A549 treated with RU486 at 1 μM for 4 hours (cell line): ENCODE results near the gene CEBPE. TPM values are rescaled to one million over a fixed set of nuclear protein-coding genes. Genes with fewer than 3 reads are reported as not detected.

ENCODE experiments used
- total RNA-seq: library from RNA; stranded (reverse); fragments of 200-300 nt; extraction: Qiagen RNA extraction; gene quantifications from 5 replicates; pipeline ENCODE4 v1.2.3, GENCODE V29; 2022; ENCODE audit warnings: low read depth

Gene CEBPE
- total RNA-seq = not detected in 5 replicates

GRCh38 chr14:23118506-23119362, at the start of gene CEBPE:
Gene CEBPE, minus strand, starts transcription at chr14:23119255. Its CDS starts 164 bp downstream, at chr14:23119091.

GRCh38 chr14:23104591-23105347, 14.3 kb downstream of the CEBPE start, which contains the start of gene CIROP:
Gene CIROP, minus strand, starts transcription at chr14:23104989. Its CDS starts 69 bp downstream, at chr14:23104920.

GRCh38 chr14:23095196-23096108, 23.6 kb downstream of the CEBPE start, which contains the start of gene C14orf119:
Gene C14orf119, plus strand, starts transcription at chr14:23095505. Its CDS starts 2,154 bp downstream, at chr14:23097659.

GRCh38 chr14:23094666-23095195, 24.3 kb downstream of the CEBPE start, which contains the start of gene ACIN1:
Gene ACIN1, minus strand, starts transcription at chr14:23095136. Its CDS starts 24 bp downstream, at chr14:23095112.

Other genes with a start within 250 kb of the CEBPE start
- 59.9 to 82.8 TPM (median 72.1 TPM) in 5 replicates for gene LRP10, start 247.5 kb downstream of the CEBPE start, total RNA-seq
- 0.22 to 0.46 TPM (median 0.37 TPM) in 5 replicates for gene REM2, start 236.0 kb downstream of the CEBPE start, total RNA-seq
- 58.1 to 70.5 TPM (median 63.1 TPM) in 5 replicates for gene RBM23, start 200.1 kb downstream of the CEBPE start, total RNA-seq
- 103 to 161 TPM (median 122 TPM) in 5 replicates for gene PRMT5, start 189.9 kb downstream of the CEBPE start, total RNA-seq
- 35.0 to 41.1 TPM (median 36.9 TPM) in 5 replicates for gene HAUS4, start 162.2 kb downstream of the CEBPE start, total RNA-seq
- gene AJUBA, start 136.7 kb downstream of the CEBPE start, total RNA-seq = 38.8 to 43.7 TPM (median 40.1 TPM) in 5 replicates
- gene C14orf93, start 109.1 kb downstream of the CEBPE start, total RNA-seq = 3.5 to 4.2 TPM (median 3.8 TPM) in 5 replicates
- gene PSMB5, start 84.4 kb downstream of the CEBPE start, total RNA-seq = 311 to 330 TPM (median 317 TPM) in 5 replicates
- not detected in 5 replicates for gene PSMB11, start 77.0 kb downstream of the CEBPE start, total RNA-seq
- gene CDH24, start 61.7 kb downstream of the CEBPE start, total RNA-seq = 2.7 to 5.9 TPM (median 5.0 TPM) in 5 replicates
- 98.6 to 112 TPM (median 108 TPM) in 5 replicates for gene ACIN1, start 24.1 kb downstream of the CEBPE start, total RNA-seq
- 79.6 to 113 TPM (median 107 TPM) in 5 replicates for gene C14orf119, start 23.8 kb downstream of the CEBPE start, total RNA-seq
- gene CIROP, start 14.3 kb downstream of the CEBPE start, total RNA-seq = not detected in 5 replicates
- 0.27 to 0.80 TPM (median 0.55 TPM) in 5 replicates for gene SLC7A8, start 64.4 kb upstream of the CEBPE start, total RNA-seq
- gene RNF212B, start 118.7 kb upstream of the CEBPE start, total RNA-seq = not detected in 5 replicates
- 6.8 to 9.3 TPM (median 7.4 TPM) in 5 replicates for gene HOMEZ, start 166.9 kb upstream of the CEBPE start, total RNA-seq
- gene PPP1R3E, start 183.6 kb upstream of the CEBPE start, total RNA-seq = 3.5 to 6.1 TPM (median 4.6 TPM) in 5 replicates
- gene BCL2L2, start 187.6 kb upstream of the CEBPE start, total RNA-seq = 18.6 to 22.7 TPM (median 21.0 TPM) in 5 replicates
- 133 to 164 TPM (median 158 TPM) in 5 replicates for gene PABPN1, start 202.2 kb upstream of the CEBPE start, total RNA-seq
- gene SLC22A17, start 233.6 kb upstream of the CEBPE start, total RNA-seq = 5.2 to 8.9 TPM (median 6.8 TPM) in 5 replicates
- not detected in 5 replicates for gene EFS, start 245.9 kb upstream of the CEBPE start, total RNA-seq